ENCODE measurements around the gene PARN. TPM values are rescaled to one million over a fixed set of nuclear protein-coding genes. Genes with fewer than 3 reads are reported as not detected.
"Not testable (repeated sequence)": the region's sequence is repeated elsewhere in the genome, so short reads cannot be mapped to it uniquely, and the experiment has no call there.

PARN gene
- total RNA-seq, 1 donor from 2014 or later, result 25.2 TPM

GRCh38 chr16:14434860-14435259 is 195.2 kb downstream of the PARN start:
- peaks cover 9% of the 10 kb centered on the region for H3K27me3 Mint-ChIP-seq (ENCODE audit: unreplicated experiment)
- H3K4me1 Mint-ChIP-seq (ENCODE audit: unreplicated experiment), result peaks cover 21% of the 10 kb centered on the region
- no peak for DNase-seq (ENCODE audit: low spot score)
- no peak overlapping the region for H3K4me3 Mint-ChIP-seq (ENCODE audit: unreplicated experiment)
- TF ChIP-seq CTCF (IDR thresholded peaks at IDR 0.05; ENCODE audit: unreplicated experiment), result no peak
- H3K9me3 Mint-ChIP-seq (ENCODE audit: unreplicated experiment), result no peaks in the 10 kb centered on the region
- H3K27ac Mint-ChIP-seq (ENCODE audit: unreplicated experiment), result no peak overlapping the region
- peaks cover 12% of the 10 kb centered on the region for H3K36me3 Mint-ChIP-seq (ENCODE audit: low read depth, unreplicated experiment)

GRCh38 chr16:14428971-14429637 is 201.0 kb downstream of the PARN start:
- H3K4me1 Mint-ChIP-seq (ENCODE audit: unreplicated experiment), result not testable (repeated sequence)

GRCh38 chr16:14428043-14428442 is 202.0 kb downstream of the PARN start:
- TF ChIP-seq CTCF (IDR thresholded peaks at IDR 0.05; ENCODE audit: unreplicated experiment), result no peak
- H3K9me3 Mint-ChIP-seq (ENCODE audit: unreplicated experiment), result no peaks in the 10 kb centered on the region
- H3K4me1 Mint-ChIP-seq (ENCODE audit: unreplicated experiment), result peaks cover 9% of the 10 kb centered on the region
- no peak overlapping the region for H3K27ac Mint-ChIP-seq (ENCODE audit: unreplicated experiment)
- DNase-seq (ENCODE audit: low spot score), result no peak
- H3K27me3 Mint-ChIP-seq (ENCODE audit: unreplicated experiment), result no peaks in the 10 kb centered on the region
- no peak overlapping the region for H3K4me3 Mint-ChIP-seq (ENCODE audit: unreplicated experiment)
- H3K36me3 Mint-ChIP-seq (ENCODE audit: low read depth, unreplicated experiment), result peaks cover 2% of the 10 kb centered on the region

More at GRCh38 chr16:14428971-14429637, 201.0 kb downstream of the PARN start:
- not testable (repeated sequence) for DNase-seq (ENCODE audit: low spot score); H3K27me3 Mint-ChIP-seq (ENCODE audit: unreplicated experiment); H3K36me3 Mint-ChIP-seq (ENCODE audit: low read depth, unreplicated experiment); H3K9me3 Mint-ChIP-seq (ENCODE audit: unreplicated experiment); H3K4me3 Mint-ChIP-seq (ENCODE audit: unreplicated experiment); H3K27ac Mint-ChIP-seq (ENCODE audit: unreplicated experiment)

GRCh38 chr16:14427371-14427948 is 202.6 kb downstream of the PARN start:
- Mint-ChIP-seq H3K27me3 (ENCODE audit: unreplicated experiment) (no peaks in the 10 kb centered on the region), H3K4me1 (ENCODE audit: unreplicated experiment) (peaks cover 9% of the 10 kb centered on the region), H3K9me3 (ENCODE audit: unreplicated experiment) (no peaks in the 10 kb centered on the region), H3K27ac (ENCODE audit: unreplicated experiment) (no peak overlapping the region), H3K36me3 (ENCODE audit: low read depth, unreplicated experiment) (peaks cover 7% of the 10 kb centered on the region), H3K4me3 (ENCODE audit: unreplicated experiment) (no peak overlapping the region)
- no peak for DNase-seq (ENCODE audit: low spot score)
- TF ChIP-seq CTCF (IDR thresholded peaks at IDR 0.05; ENCODE audit: unreplicated experiment), result no peak

- no peak for TF ChIP-seq CTCF (IDR thresholded peaks at IDR 0.05; ENCODE audit: unreplicated experiment)
- Mint-ChIP-seq H3K4me1 (ENCODE audit: unreplicated experiment) (peaks cover 16% of the 10 kb centered on the region), H3K36me3 (ENCODE audit: low read depth, unreplicated experiment) (peaks cover 17% of the 10 kb centered on the region), H3K9me3 (ENCODE audit: unreplicated experiment) (no peaks in the 10 kb centered on the region), H3K4me3 (ENCODE audit: unreplicated experiment) (no peak overlapping the region), H3K27ac (ENCODE audit: unreplicated experiment) (no peak overlapping the region), H3K27me3 (ENCODE audit: unreplicated experiment) (peaks cover 2% of the 10 kb centered on the region)
- no peak for DNase-seq (ENCODE audit: low spot score)
Measured at GRCh38 chr16:14424595-14424994, 205.5 kb downstream of the PARN start.

Data from endothelial cell (in vitro differentiated cells).